ENCODE measurements around the gene HOXA10.

The HOXA10 gene

GRCh38 chr7:27147199-27148030 is 26.7 kb downstream of the HOXA10 start, which contains the start of gene HOXA6:
HOXA6 (minus strand) TSS chr7:27147774; CDS start chr7:27147749, 25 bp downstream.
- no peak for DNase-seq

DNA sequence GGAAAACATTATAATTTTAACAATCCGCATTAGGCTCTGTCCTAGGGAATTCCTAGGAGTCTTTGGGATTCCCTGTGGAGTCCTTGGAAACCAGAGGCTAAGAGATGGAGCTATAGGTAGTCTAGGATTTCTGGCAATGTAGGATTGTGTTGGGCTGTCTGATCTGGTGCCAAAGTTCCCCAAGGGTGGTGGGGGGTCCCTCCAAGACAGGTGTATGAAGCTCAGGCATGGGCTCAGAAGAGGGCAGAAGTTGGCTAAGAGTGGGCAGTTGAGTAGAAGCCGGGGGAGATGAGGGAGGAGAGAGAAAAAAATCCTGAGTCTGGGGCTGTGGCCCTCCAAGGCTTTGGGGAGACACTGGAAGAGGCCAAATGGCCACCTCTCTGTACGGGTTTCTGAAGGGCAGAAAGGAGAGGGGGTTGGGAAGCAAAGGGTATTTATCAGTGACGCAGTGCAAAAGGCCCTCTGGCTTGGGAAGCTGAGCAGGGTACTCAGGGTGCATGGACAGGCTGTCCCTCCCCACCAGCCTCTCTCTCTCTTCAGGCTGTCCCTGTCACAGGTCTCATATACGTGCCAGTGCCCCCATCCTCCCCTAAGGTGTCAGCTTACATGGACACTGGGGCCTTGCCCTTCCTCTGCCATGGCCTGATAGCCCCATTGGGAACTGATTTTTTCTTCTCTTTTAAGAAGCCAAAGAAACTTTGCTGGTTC is 27.5 kb downstream of the HOXA10 start:
- DNase-seq, result no peak

DNA sequence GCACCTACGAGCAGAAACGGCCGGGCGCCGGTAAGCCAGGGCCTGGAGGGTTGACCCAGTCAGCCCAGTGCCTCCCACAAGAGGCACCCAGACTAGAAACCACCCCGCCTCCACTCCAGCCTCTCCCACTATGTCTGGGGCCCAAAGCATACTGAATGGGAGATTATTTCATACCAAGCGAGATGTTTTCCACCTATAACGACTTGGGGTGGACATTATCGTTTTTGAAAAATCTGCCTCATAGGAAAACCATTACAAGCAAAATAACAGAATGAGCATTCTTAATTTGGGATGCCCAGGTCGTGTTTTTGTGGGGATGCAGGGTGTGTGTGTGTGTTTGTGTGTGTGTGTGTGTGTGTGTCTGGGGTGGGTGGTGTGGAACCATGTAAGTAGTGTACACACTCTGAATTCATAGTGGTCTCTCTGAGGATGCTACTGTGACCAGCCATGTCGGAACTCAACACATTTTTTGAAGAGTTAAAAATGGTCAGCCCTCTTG is 28.2 kb downstream of the HOXA10 start:
- no peak for DNase-seq

GRCh38 chr7:27145165-27145913 is 28.8 kb downstream of the HOXA10 start:
- no peak for DNase-seq

DNA sequence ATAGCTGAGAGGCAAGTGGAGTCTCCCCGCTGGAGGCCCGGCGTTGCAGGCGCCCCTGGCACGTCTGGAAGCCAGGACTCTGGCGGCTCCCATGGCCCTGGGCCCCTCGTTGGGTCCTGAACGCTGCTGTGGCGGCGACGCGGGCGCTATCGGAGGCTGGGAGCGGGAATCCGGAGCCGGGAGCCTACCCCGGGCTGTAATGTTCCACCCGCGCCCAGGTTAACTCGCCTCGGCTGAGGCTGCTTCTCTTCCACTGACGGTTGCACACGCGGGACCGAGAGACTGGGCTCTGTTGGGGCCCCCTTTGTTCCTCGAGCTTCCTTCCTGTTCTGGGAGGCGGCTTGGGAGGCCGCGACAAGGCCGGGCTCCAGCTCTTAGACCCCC is 29.3 kb downstream of the HOXA10 start:
- no peak for DNase-seq

- DNase-seq, result no peak
These were observed 30.0 kb downstream of the HOXA10 start for GRCh38 chr7:27143950-27144780.

- no peak for DNase-seq
These were observed 30.8 kb downstream of the HOXA10 start, which contains the start of gene HOXA5 for GRCh38 chr7:27143023-27143949. HOXA5 (minus strand) TSS chr7:27143681; CDS start chr7:27143607, 74 bp downstream.

DNA sequence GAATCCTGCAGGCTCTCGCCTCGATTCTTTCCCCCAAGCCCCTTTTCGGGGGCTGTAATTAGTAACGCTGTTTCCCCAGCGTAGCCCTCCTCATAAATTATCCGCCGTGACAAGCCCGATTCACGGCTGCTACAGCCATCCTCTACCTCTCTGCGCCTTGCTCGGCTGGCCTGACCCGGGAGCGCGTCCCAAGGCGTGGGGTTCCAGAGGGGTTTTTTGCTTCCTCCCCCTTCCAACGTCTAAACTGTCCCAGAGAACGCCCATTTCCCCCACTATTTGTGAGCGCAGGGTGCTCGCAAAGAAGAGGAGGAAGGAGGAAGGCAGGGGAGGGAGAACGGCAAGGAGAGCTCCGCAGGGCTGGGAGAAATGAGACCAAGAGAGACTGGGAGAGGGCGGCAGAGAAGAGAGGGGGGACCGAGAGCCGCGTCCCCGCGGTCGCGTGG is 31.5 kb downstream of the HOXA10 start:
- DNase-seq, result no peak

DNA sequence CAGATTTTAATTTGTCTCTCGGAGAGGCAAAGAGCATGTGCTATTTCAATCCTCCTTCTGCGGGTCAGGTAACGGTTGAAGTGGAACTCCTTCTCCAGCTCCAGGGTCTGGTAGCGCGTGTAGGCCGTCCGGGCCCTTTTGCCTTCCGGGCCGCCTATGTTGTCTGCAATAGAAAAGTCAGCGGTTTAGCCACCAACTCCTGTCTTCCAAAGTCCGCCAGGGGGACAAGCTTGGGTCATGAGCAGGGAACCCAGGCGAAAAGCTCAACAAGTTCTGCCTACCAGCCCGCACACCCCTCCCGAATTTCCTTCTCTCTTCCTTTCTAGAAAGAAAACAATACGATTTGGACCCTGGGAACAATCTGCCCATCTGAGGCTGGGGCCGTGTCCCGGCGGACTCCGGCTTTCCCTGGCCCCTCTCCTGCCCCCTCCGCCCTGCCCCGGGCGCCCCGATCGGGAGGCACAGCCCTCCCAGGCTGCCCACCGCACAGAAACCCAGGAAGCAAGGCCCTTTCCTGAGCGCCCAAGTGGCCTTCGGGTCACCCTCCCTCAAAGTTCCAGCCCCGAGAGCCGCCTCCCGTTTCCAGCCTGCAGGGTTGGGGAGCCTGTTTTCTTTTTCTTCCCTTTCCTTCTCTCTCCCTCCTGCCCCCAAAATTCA is 32.1 kb downstream of the HOXA10 start:
- DNase-seq, result no peak

DNA sequence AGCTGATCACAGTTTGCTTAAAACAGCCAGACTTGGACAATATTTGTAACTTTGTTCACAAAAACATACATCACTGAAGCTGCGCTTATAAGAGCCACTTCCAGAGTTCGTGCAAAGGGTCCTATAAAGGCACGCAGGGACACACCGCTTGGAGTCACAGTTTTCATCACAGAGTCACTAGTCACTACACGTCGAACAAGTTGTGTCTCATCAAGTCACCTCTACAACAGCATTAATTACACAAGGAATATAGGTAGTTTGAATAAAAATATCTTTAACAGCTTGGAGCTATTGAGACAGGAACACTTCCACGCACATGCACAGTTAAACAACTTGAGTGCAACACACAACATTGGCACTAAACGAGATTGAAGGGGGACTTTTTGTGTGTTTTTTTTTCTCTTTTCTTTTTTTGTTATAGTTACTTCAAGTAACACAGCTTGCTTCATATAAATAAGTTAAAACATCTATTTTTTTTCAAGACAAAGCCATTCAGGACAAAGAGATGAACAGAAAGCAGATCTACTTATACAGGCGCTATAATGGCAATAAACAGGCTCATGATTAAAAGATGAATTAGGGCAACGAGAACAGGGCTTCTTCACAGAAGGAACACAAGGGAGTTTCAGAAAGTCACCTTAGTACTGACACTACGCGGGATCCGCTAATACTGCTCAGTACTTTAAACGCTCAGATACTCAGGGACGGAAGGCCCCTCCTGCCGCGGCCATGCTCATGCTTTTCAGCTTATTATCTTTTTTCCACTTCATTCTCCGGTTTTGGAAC is 32.8 kb downstream of the HOXA10 start:
- no peak for DNase-seq

DNA sequence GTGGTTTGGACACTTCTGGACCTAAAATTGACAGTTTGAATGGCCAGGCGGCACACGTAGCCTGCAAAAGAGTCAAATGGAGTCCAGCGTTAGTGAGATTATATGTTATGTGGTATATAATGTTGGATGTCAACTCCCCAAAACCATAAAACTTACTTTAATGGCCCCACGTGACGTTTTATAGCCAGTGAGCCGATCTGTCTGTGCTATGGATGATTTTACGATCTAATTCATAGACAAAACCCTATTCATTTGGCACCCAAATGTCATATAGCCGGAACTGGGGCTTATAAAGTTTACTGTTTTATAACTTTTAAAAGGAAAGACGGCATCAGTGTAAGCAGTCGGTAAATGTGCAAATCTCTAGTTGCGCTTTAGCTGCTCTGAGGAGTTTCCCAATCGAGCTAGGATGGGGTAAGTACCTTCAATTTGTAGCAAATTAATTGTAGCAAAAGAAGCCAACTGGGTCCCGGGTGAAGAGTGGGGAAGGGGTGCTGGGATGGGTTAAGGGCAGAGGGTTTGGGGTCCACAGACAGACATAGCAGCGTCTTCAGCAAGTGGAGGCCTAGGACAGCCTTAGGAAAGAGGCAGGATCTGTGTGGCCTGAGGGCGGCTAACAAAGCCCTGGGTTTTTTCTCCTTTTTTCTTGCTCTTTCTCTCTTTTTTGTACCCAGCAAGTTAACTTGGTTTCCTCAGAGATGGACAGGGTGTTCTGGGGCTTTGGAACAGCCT is 33.8 kb downstream of the HOXA10 start:
- no peak for DNase-seq

DNA sequence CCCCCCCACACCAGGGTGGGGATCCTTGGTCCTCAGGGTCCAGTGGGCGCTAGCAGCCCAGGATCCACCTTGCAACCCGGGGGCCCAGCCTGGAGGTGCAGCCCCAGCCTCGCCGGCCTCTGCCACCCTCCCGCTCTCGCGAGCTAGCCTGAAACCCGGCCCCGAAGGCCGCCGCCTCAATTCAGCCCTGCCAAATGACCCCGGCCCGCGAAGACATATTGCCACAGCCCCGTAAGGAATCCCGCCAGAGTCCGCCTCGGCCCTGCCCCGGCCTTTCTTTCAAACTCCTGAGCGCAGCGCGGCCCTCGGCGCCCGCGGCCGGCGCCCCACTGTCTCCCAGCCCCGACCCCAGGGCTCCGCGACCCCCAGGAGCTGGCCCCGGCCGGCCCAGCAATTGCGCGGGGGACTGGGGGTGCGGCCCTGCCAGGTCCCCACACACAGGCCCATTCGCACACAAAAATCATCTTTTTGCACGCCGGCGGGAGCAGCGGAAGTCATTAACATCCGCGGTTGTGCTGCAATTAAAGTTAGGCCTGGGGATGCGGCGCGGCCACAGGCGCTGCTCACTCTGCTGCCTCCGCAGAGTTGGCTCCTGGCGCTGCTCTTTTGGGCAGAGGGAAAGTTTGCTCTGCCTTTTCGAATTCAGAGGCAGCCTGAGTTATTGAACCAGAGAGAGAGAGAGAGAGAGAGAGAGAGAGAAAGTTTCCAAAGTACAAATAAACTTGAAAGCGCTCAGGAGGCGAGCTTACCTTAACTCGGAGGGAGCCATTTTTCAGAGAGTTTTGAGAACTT is 34.6 kb downstream of the HOXA10 start:
- DNase-seq, result no peak

DNA sequence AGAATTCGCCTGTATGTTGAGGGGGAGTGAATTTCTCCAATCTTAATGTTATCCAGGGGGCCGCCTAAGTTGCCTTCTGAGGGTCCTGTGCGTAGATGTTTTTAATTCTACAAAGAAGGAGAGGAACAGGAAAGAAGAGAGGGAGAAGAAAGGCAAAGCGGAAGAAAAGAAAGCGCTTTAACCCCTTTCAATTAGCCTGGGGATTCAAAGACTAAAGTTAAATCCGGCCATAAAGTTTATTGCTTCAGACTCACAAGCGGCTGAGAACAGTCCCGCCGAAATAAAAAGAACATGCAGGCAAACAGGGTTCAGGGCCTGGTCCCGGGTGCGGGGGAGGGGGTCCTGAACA is 35.2 kb downstream of the HOXA10 start:
- DNase-seq, result no peak

DNA sequence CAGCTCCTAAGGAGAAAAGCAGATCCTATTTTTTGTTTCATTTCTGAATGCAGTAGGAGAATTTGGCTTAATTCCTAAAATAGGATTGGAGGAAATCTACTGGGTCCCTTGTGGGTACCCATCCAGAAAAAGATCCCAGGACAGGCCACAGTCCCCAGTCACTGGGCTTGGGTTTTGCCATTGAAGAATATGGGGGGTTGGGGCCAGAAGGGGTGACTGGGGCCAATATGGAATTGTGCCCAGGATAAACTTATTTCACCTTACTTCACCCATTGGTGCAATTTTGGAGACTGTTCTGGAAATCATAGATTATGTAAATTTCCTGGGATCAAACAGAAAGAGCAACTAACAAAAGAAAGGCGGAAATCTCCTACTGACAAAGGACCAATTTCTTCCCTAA is 35.6 kb downstream of the HOXA10 start:
- no peak for DNase-seq

GRCh38 chr7:27137640-27138315 is 36.3 kb downstream of the HOXA10 start:
- DNase-seq, result no peak

DNA sequence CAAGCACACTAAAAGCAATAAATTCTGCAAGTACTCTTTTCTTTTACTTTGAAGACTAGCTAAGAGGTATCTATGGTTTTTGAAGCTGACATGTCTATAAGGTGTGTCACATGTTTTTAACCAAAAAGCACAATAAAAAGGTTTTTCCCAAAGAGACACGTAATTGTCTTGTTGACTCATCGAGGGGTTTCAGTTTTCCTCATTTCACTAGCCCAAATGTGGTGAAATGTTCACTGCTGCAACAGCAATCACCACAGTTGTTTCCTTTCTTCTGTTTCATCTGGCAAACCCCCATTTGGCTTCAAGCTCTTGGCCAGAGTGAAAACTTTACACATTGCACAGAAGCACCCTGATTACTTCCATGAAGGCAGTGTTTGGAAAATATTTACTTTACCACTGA is 39.7 kb downstream of the HOXA10 start:
- no peak for DNase-seq

Measured in nucleus accumbens (tissue), 56 donors.